ENCODE results near the gene UNC50.

The UNC50 gene

DNA sequence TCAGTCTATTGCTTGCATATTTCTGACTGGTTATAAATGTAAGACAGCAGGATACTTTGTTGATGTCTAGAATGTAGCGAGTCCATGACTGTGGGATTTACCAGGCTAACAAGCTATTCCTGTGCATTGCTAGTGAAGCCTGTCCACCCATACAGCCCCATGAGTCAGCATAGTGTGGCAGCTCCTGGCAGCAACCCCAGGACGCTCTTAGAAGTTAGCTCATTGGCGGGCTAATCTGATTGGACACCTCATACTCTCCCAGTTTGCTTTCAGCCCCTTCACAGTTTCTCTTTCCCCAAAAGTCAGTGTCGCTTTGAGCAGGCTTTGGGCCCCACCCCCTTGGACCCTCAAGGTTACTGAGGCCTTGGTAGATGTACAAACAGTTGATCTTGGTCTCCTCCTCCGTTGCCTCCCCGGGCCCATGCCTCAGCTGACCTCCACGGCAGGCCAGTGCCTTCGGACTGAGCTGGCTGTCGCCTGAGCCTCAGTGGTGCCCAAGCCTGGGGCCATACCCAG lies 48.1 kb upstream of the UNC50 start:
- ATAC-seq (ENCODE audit: insufficient read depth, low read depth): no peak
- Histone ChIP-seq H3K79me2 (ENCODE audit: insufficient read depth, low read length) (no peaks in the 10 kb centered on the region), H3K27ac (ENCODE audit: low read length) (0 out of 2 replicates have a peak overlapping the region, but pooled peaks have one; percentile 8), H3K4me1 (ENCODE audit: insufficient read depth, low read length) (peaks cover 48% of the 10 kb centered on the region), H3K9ac (ENCODE audit: low read depth, low read length) (no peak overlapping the region), H3K27me3 (ENCODE audit: insufficient read depth, low read length, poor library complexity) (no peaks in the 10 kb centered on the region), H2AFZ (ENCODE audit: low read depth, low read length) (no peak overlapping the region), H3K4me3 (ENCODE audit: low read depth in 1 of 2, low read length in 2 of 2) (no peak overlapping the region), H4K20me1 (ENCODE audit: insufficient read depth, low read length) (no peaks in the 10 kb centered on the region), H3K9me3 (ENCODE audit: insufficient read depth, low read length, severe bottlenecking) (no peaks in the 10 kb centered on the region), H3K4me2 (ENCODE audit: insufficient read depth, low read length) (no peak overlapping the region), H3K36me3 (ENCODE audit: insufficient read depth, low read length) (peaks cover 67% of the 10 kb centered on the region)
- TF ChIP-seq EZH2 (IDR thresholded peaks at IDR 0.05; ENCODE audit: borderline replicate concordance, low read depth, low read length, severe bottlenecking) (no peak), CTCF (IDR thresholded peaks at IDR 0.05; ENCODE audit: borderline replicate concordance, extremely low read depth, low read length, poor library complexity, severe bottlenecking) (no peak)
- no peak for DNase-seq

- Histone ChIP-seq H3K4me3 (ENCODE audit: low read depth in 1 of 2, low read length in 2 of 2) (no peak overlapping the region), H3K4me1 (ENCODE audit: insufficient read depth, low read length) (peaks cover 47% of the 10 kb centered on the region), H3K79me2 (ENCODE audit: insufficient read depth, low read length) (no peaks in the 10 kb centered on the region), H3K4me2 (ENCODE audit: insufficient read depth, low read length) (no peak overlapping the region), H3K27ac (ENCODE audit: low read length) (no peak overlapping the region), H3K27me3 (ENCODE audit: insufficient read depth, low read length, poor library complexity) (no peaks in the 10 kb centered on the region), H2AFZ (ENCODE audit: low read depth, low read length) (no peak overlapping the region), H3K36me3 (ENCODE audit: insufficient read depth, low read length) (peaks cover 67% of the 10 kb centered on the region), H3K9me3 (ENCODE audit: insufficient read depth, low read length, severe bottlenecking) (no peaks in the 10 kb centered on the region), H4K20me1 (ENCODE audit: insufficient read depth, low read length) (no peaks in the 10 kb centered on the region), H3K9ac (ENCODE audit: low read depth, low read length) (no peak overlapping the region)
- ATAC-seq (ENCODE audit: insufficient read depth, low read depth): no peak
- TF ChIP-seq EZH2 (IDR thresholded peaks at IDR 0.05; ENCODE audit: borderline replicate concordance, low read depth, low read length, severe bottlenecking) (no peak), CTCF (IDR thresholded peaks at IDR 0.05; ENCODE audit: borderline replicate concordance, extremely low read depth, low read length, poor library complexity, severe bottlenecking) (no peak)
- no peak for DNase-seq
These were observed 47.4 kb upstream of the UNC50 start for GRCh38 chr2:98561018-98561417.

GRCh38 chr2:98561902-98562695 lies 46.3 kb upstream of the UNC50 start:
- no peak for ATAC-seq (ENCODE audit: insufficient read depth, low read depth)
- Histone ChIP-seq H3K27me3 (ENCODE audit: insufficient read depth, low read length, poor library complexity) (no peaks in the 10 kb centered on the region), H3K79me2 (ENCODE audit: insufficient read depth, low read length) (no peaks in the 10 kb centered on the region), H3K9me3 (ENCODE audit: insufficient read depth, low read length, severe bottlenecking) (no peaks in the 10 kb centered on the region), H3K4me3 (ENCODE audit: low read depth in 1 of 2, low read length in 2 of 2) (no peak overlapping the region), H3K4me1 (ENCODE audit: insufficient read depth, low read length) (peaks cover 36% of the 10 kb centered on the region), H4K20me1 (ENCODE audit: insufficient read depth, low read length) (no peaks in the 10 kb centered on the region), H3K9ac (ENCODE audit: low read depth, low read length) (no peak overlapping the region), H3K36me3 (ENCODE audit: insufficient read depth, low read length) (peaks cover 72% of the 10 kb centered on the region), H3K4me2 (ENCODE audit: insufficient read depth, low read length) (no peak overlapping the region), H2AFZ (ENCODE audit: low read depth, low read length) (no peak overlapping the region), H3K27ac (ENCODE audit: low read length) (peak overlapping the region; percentile 34; the same call in 1 of the 2 replicates)
- DNase-seq: no peak
- no peak for TF ChIP-seq CTCF (IDR thresholded peaks at IDR 0.05; ENCODE audit: borderline replicate concordance, extremely low read depth, low read length, poor library complexity, severe bottlenecking)
- no peak for TF ChIP-seq EZH2 (IDR thresholded peaks at IDR 0.05; ENCODE audit: borderline replicate concordance, low read depth, low read length, severe bottlenecking)
